ENCODE data around the gene OSBPL1A.

GRCh38 chr18:24364177-24364576 is 33.4 kb downstream of the OSBPL1A start:
- no peak for TF ChIP-seq POLR2A (IDR thresholded peaks at IDR 0.05)
- no peak for TF ChIP-seq CTCF (IDR thresholded peaks at IDR 0.05)

Measured in right lobe of liver (tissue), 4 donors.